Suprapubic skin (tissue), 4 donors: ENCODE measurements around the gene SLC16A9.

Experiments used
- CTCF ChIP-seq, 2 donors: fragments of 200-600 bp in 1 of 2; fragments of 450-650 bp in 1 of 2; sonication (generic) in 1 of 2; IDR thresholded peaks; one replicate each; pipeline ENCODE4 v1.5.1; 2016 to 2019; ENCODE audit warnings: antibody characterized with exemption in 2 of 2, mild to moderate bottlenecking in 1 of 2, moderate library complexity in 1 of 2
- POLR2A ChIP-seq, 2 donors: fragments of 450-650 bp; IDR thresholded peaks; one replicate each; pipeline ENCODE4 v1.6.1; 2017; ENCODE audit warnings: antibody characterized with exemption in 2 of 2, mild to moderate bottlenecking in 2 of 2, moderate library complexity in 2 of 2
- POLR2AphosphoS5 ChIP-seq, 3 donors: sonication (generic); formaldehyde crosslinking; IDR thresholded peaks; one replicate each; pipeline ENCODE4 v1.6.1; 2017; ENCODE audit warnings: antibody characterized with exemption in 3 of 3

GRCh38 chr10:59688921-59689351 lies 20.7 kb downstream of the SLC16A9 start:
- TF ChIP-seq CTCF (IDR thresholded peaks at IDR 0.05), result no peak
- no peak for TF ChIP-seq POLR2AphosphoS5 (IDR thresholded peaks at IDR 0.05)
- no peak for TF ChIP-seq POLR2A (IDR thresholded peaks at IDR 0.05)
